ENCODE data around the gene CLBA1.
"Not testable (repeated sequence)": the region's sequence is repeated elsewhere in the genome, so short reads cannot be mapped to it uniquely, and the experiment has no call there.

The CLBA1 gene

GRCh38 chr14:104950021-104950420 is 35.6 kb upstream of the CLBA1 start:
- no peak overlapping the region for H3K27ac Mint-ChIP-seq
- no peaks in the 10 kb centered on the region for H3K27me3 Mint-ChIP-seq (ENCODE audit: low read depth)
- TF ChIP-seq CTCF (IDR thresholded peaks at IDR 0.05; ENCODE audit: unreplicated experiment in 3 of 3) = no peak
- no peaks in the 10 kb centered on the region for H3K9me3 Mint-ChIP-seq
- no peaks in the 10 kb centered on the region for H3K36me3 Mint-ChIP-seq (ENCODE audit: low read depth)
- H3K4me3 Mint-ChIP-seq = no peak overlapping the region
- H3K4me1 Mint-ChIP-seq = no peaks in the 10 kb centered on the region

GRCh38 chr14:104950701-104951100 is 34.9 kb upstream of the CLBA1 start:
- H3K9me3 Mint-ChIP-seq; H3K4me3 Mint-ChIP-seq; H3K4me1 Mint-ChIP-seq; H3K27me3 Mint-ChIP-seq (ENCODE audit: low read depth); H3K27ac Mint-ChIP-seq; H3K36me3 Mint-ChIP-seq (ENCODE audit: low read depth): not testable (repeated sequence)

GRCh38 chr14:104951863-104952657 is 33.5 kb upstream of the CLBA1 start:
- not testable (repeated sequence) for H3K27ac Mint-ChIP-seq; H3K4me1 Mint-ChIP-seq; H3K27me3 Mint-ChIP-seq (ENCODE audit: low read depth); H3K9me3 Mint-ChIP-seq; H3K4me3 Mint-ChIP-seq; H3K36me3 Mint-ChIP-seq (ENCODE audit: low read depth)

- H3K4me1 Mint-ChIP-seq = no peaks in the 10 kb centered on the region
- H3K4me3 Mint-ChIP-seq = no peak overlapping the region
- H3K27me3 Mint-ChIP-seq (ENCODE audit: low read depth) = peaks cover 11% of the 10 kb centered on the region
- no peak overlapping the region for H3K27ac Mint-ChIP-seq
- TF ChIP-seq CTCF (IDR thresholded peaks at IDR 0.05; ENCODE audit: unreplicated experiment in 3 of 3) = no peak
- peaks cover 2% of the 10 kb centered on the region for H3K9me3 Mint-ChIP-seq
- H3K36me3 Mint-ChIP-seq (ENCODE audit: low read depth) = no peaks in the 10 kb centered on the region
These were observed 32.5 kb upstream of the CLBA1 start for GRCh38 chr14:104953097-104953496.

GRCh38 chr14:104953896-104954656 is 31.5 kb upstream of the CLBA1 start:
- Mint-ChIP-seq H3K36me3 (ENCODE audit: low read depth) (no peaks in the 10 kb centered on the region), H3K4me3 (no peak overlapping the region), H3K27me3 (ENCODE audit: low read depth) (peaks cover 16% of the 10 kb centered on the region), H3K9me3 (peaks cover 2% of the 10 kb centered on the region), H3K4me1 (no peaks in the 10 kb centered on the region), H3K27ac (no peak overlapping the region)
- no peak for TF ChIP-seq CTCF (IDR thresholded peaks at IDR 0.05; ENCODE audit: unreplicated experiment in 3 of 3)

- Mint-ChIP-seq H3K4me1 (no peaks in the 10 kb centered on the region), H3K4me3 (no peak overlapping the region), H3K36me3 (ENCODE audit: low read depth) (no peaks in the 10 kb centered on the region), H3K27ac (no peak overlapping the region), H3K27me3 (ENCODE audit: low read depth) (peaks cover 16% of the 10 kb centered on the region), H3K9me3 (peaks cover 2% of the 10 kb centered on the region)
- TF ChIP-seq CTCF (IDR thresholded peaks at IDR 0.05; ENCODE audit: unreplicated experiment in 3 of 3) = no peak
These were observed 30.7 kb upstream of the CLBA1 start for GRCh38 chr14:104954746-104955395.
